GM12878 (cell line): Measurements from ENCODE around the gene INF2. TPM values are rescaled to one million over a fixed set of nuclear protein-coding genes. Genes with fewer than 3 reads are reported as not detected.

ENCODE experiments used
- ATAC-seq: fragments of 200-7000 bp; cut with Tn5 transposase; 3 replicates; pipeline ENCODE4 v1.9.1; 2020; ENCODE audit warnings: mild to moderate bottlenecking, moderate library complexity
- BruUV-seq: library from RNA; stranded (reverse); fragments of 400-500 nt; replicated peaks from 2 replicates; lab custom pipeline; 2021; lab: Mats Ljungman, UMichigan
- CTCF ChIA-PET: fragments of 300-600 bp; sonication (Branson Sonifier 250); formaldehyde crosslinking; extraction: SDS; loops from one replicate; lab custom pipeline; 2021; ENCODE audit warnings: inconsistent platforms; lab: Yijun Ruan, JAX
- POLR2A ChIA-PET: fragments of 350-600 bp; formaldehyde crosslinking; extraction: SDS; loops from one replicate; lab custom pipeline; 2021; ENCODE audit warnings: inconsistent platforms; lab: Charles Lee
- RAD21 ChIA-PET: fragments of 300-600 bp; sonication (Branson Sonifier 250); formaldehyde crosslinking; loops from one replicate; lab custom pipeline; 2023; ENCODE audit warnings: antibody characterized with exemption; ENCODE audit not compliant: unreplicated experiment; lab: Charles Lee
- SMC1A ChIA-PET: fragments of 300-600 bp; sonication (Branson Sonifier 250); formaldehyde crosslinking; loops from one replicate; lab custom pipeline; 2023; ENCODE audit not compliant: unreplicated experiment, uncharacterized antibody; lab: Charles Lee
- DNase-seq: peaks from one replicate; pipeline ENCODE4 v3.0.0-alpha.2; 2011; ENCODE audit warnings: low read depth, low spot score
- FAIRE-seq: peaks from 3 replicates; lab custom pipeline; 2011; peaks lifted over from hg19 to GRCh38; lab: Jason Lieb, UNC
- H2AFZ ChIP-seq: 2 replicates; pipeline ENCODE4 v1.6.0; 2011; ENCODE audit warnings: low read depth, low read length, control low read depth; ENCODE audit not compliant: control insufficient read depth
- H3K27ac ChIP-seq: 2 replicates; pipeline ENCODE4 v1.5.1; 2011; ENCODE audit warnings: control low read depth; ENCODE audit not compliant: control insufficient read depth, insufficient read depth
- H3K27me3 ChIP-seq, 2 experiments: replicated peaks in 1 of 2; 2 replicates each; pipeline versions ENCODE4 v1.6.0 to v1.6.1; 2011; ENCODE audit warnings: low read length in 1 of 2; ENCODE audit not compliant: control insufficient read depth in 2 of 2, insufficient read depth in 2 of 2
- H3K36me3 ChIP-seq, 2 experiments: 2 replicates each; pipeline ENCODE4 v1.5.1; 2011; ENCODE audit warnings: low read length in 1 of 2; ENCODE audit not compliant: control insufficient read depth in 2 of 2, insufficient read depth in 2 of 2
- H3K4me1 ChIP-seq: 2 replicates; pipeline ENCODE4 v1.6.1; 2011; ENCODE audit warnings: mild to moderate bottlenecking, low read length, moderate library complexity, mixed read lengths; ENCODE audit not compliant: control insufficient read depth, insufficient read depth
- H3K4me2 ChIP-seq: 2 replicates; pipeline ENCODE4 v1.6.0; 2011; ENCODE audit warnings: control low read depth; ENCODE audit not compliant: control insufficient read depth, insufficient read depth
- H3K4me3 ChIP-seq: fragments of 200-600 bp; sonication (generic); 2 replicates; pipeline ENCODE4 v1.5.1; 2016
- H3K79me2 ChIP-seq: 2 replicates; pipeline ENCODE4 v1.6.0; 2011; ENCODE audit warnings: low read length; ENCODE audit not compliant: control insufficient read depth, insufficient read depth
- H3K9ac ChIP-seq: 2 replicates; pipeline ENCODE4 v1.8.0; 2011; ENCODE audit warnings: low read length, control low read depth, mixed read lengths; ENCODE audit not compliant: control insufficient read depth, insufficient read depth
- H3K9me3 ChIP-seq: replicated peaks from 3 replicates; pipeline ENCODE4 v1.5.1; 2011; ENCODE audit warnings: mild to moderate bottlenecking, low read length; ENCODE audit not compliant: control insufficient read depth, insufficient read depth
- H4K20me1 ChIP-seq: 2 replicates; pipeline ENCODE4 v1.6.0; 2011; ENCODE audit not compliant: control insufficient read depth, insufficient read depth
- EED ChIP-seq: sonication (generic); IDR thresholded peaks from 2 replicates; pipeline ENCODE4 v1.6.1; 2016; ENCODE audit warnings: antibody characterized with exemption, low read depth
- EP300 ChIP-seq, 2 experiments: fragments of 150-350 bp in 1 of 2; IDR thresholded peaks; 2 replicates each; pipeline ENCODE4 v1.6.1; 2011 to 2012; ENCODE audit warnings: low read depth in 2 of 2, low read length in 2 of 2, borderline replicate concordance in 1 of 2, improper control_type of control experiment in 1 of 2, inconsistent platforms in 1 of 2; ENCODE audit not compliant: control insufficient read depth in 1 of 2
- EZH2 ChIP-seq: IDR thresholded peaks from 2 replicates; pipeline ENCODE4 v1.6.1; 2012; ENCODE audit warnings: low read depth, mild to moderate bottlenecking, control low read depth, inconsistent platforms, low read length, borderline replicate concordance; ENCODE audit not compliant: control insufficient read depth
- FOS ChIP-seq: IDR thresholded peaks from 3 replicates; pipeline ENCODE4 v1.6.1; 2011; ENCODE audit warnings: borderline replicate concordance; ENCODE audit not compliant: insufficient read length; ENCODE audit errors: extremely low read depth
- FOXM1 ChIP-seq: IDR thresholded peaks from 2 replicates; pipeline ENCODE4 v1.6.1; 2012; ENCODE audit warnings: low read depth, mild to moderate bottlenecking, inconsistent platforms, low read length, moderate library complexity
- IRF4 ChIP-seq: IDR thresholded peaks from 2 replicates; pipeline ENCODE4 v1.6.1; 2011; ENCODE audit warnings: low read depth, low read length
- JUNB ChIP-seq: IDR thresholded peaks from 2 replicates; pipeline ENCODE4 v1.6.1; 2016; ENCODE audit warnings: antibody characterized with exemption, mild to moderate bottlenecking
- MEF2A ChIP-seq: IDR thresholded peaks from 2 replicates; pipeline ENCODE4 v1.6.1; 2011; ENCODE audit warnings: low read depth, mild to moderate bottlenecking, low read length, moderate library complexity; ENCODE audit not compliant: insufficient read depth
- MTA2 ChIP-seq: fragments of 450-650 bp; IDR thresholded peaks from 2 replicates; pipeline ENCODE4 v1.6.1; 2016; ENCODE audit warnings: low read depth, mild to moderate bottlenecking, moderate library complexity
- NBN ChIP-seq: fragments of 450-650 bp; IDR thresholded peaks from 2 replicates; pipeline ENCODE4 v1.6.1; 2016
- NR2F1 ChIP-seq: fragments of 450-650 bp; conservative IDR thresholded peaks from 2 replicates; pipeline ENCODE4 v1.6.1; 2017; ENCODE audit warnings: mild to moderate bottlenecking
- TBL1XR1 ChIP-seq: IDR thresholded peaks from 2 replicates; pipeline ENCODE4 v1.6.1; 2012; ENCODE audit warnings: low read depth, low read length, improper control_type of control experiment
- TCF12 ChIP-seq: IDR thresholded peaks from 2 replicates; pipeline ENCODE4 v1.6.1; 2011; ENCODE audit warnings: low read depth, mild to moderate bottlenecking, low read length
- WGBS: methylation state at CpG from one replicate; pipeline ENCODE4 v1.1.6; 2016; ENCODE audit warnings: low lambda C conversion rate; ENCODE audit not compliant: insufficient replicate concordance, insufficient coverage; ENCODE audit errors: missing lambda C conversion rate; 5-methylcytosine and 5-hydroxymethylcytosine counted together
- in situ Hi-C: fragments of 300-500 bp; cut with MboI; formaldehyde crosslinking; loops from 9 replicates; pipeline ENCODE4 v1.14.3; 2018; ENCODE audit warnings: mixed read lengths
- intact Hi-C: fragments of 100-400 bp; cut with micrococcal nuclease; formaldehyde crosslinking; loops from one replicate; pipeline ENCODE4 v1.14.2; 2022; ENCODE audit not compliant: unreplicated experiment
- polyA plus RNA-seq, 11 experiments: library from polyadenylated mRNA; depleted of rRNA in 4 of 11; unstranded in 6 of 11; stranded (reverse) in 5 of 11; fragments of >200 nt; fragmentation: Nextera tagmentation in 4 of 11; fragmentation: Illumina TruSeq in 1 of 11; extraction: Ambion mirVana in 4 of 11; extraction: Trizol in 1 of 11; gene quantifications; 1 replicate in 1 of 11; 2 replicates in 10 of 11; pipeline versions ENCODE4 v1.2.1 to v1.2.3, GENCODE V29; 2011 to 2016; ENCODE audit warnings: inconsistent platforms in 2 of 11, missing spikeins in 2 of 11, low read depth in 1 of 11
- total RNA-seq, 4 experiments: library from RNA; depleted of rRNA in 3 of 4; stranded (reverse); fragments of >200 nt in 3 of 4; fragmentation: Illumina TruSeq in 1 of 4; extraction: Trizol in 1 of 4; gene quantifications; 2 replicates each; pipeline versions ENCODE4 v1.2.1 to v1.2.3, GENCODE V29; 2013 to 2021
- TF ChIP-seq, protein P1 (sequence below): fragments of 450-650 bp; IDR thresholded peaks from 2 replicates; pipeline ENCODE4 v1.6.1; 2018; ENCODE audit warnings: mild to moderate bottlenecking, low read depth, moderate library complexity; ENCODE audit not compliant: partially characterized antibody
- TF ChIP-seq, protein P2 (sequence below): fragments of 450-650 bp; IDR thresholded peaks from 2 replicates; pipeline ENCODE4 v1.6.1; 2016; ENCODE audit warnings: mild to moderate bottlenecking, moderate library complexity, borderline replicate concordance

The INF2 gene
- total and polyA plus RNA-seq, 10 of the 15 experiments (the other 5 are each of a cell fraction or from before 2014, with no cell fraction given) = 0.72 to 43.2 (median 8.3) TPM

DNA sequence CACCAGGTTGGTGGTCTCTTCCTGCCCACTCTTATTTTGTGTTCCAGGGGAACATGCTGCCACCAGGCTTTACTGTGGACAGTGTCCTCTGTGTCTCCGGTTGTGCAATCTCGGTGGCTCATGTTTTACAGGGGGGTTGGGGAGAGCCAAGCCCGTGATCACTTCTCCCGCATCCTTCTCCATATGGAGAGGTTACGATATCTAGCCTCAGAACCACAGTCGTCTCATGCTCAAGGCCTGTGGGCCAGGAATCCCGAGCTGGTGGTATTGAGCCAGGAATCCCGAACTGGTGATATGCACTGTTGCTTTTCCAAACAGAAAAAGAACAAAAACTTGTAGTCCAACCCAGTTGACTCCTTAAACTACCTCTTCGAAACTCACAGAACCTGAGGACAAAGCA, 37.0 kb upstream of the INF2 start:
- POLR2A ChIA-PET = no interaction called here
- H3K9ac ChIP-seq = no peak overlapping the region
- H3K4me1 ChIP-seq = peaks cover 15% of the 10 kb centered on the region
- no peak for FAIRE-seq
- H3K4me2 ChIP-seq = no peak overlapping the region
- H3K79me2 ChIP-seq = no peaks in the 10 kb centered on the region
- no peak overlapping the region for H3K27ac ChIP-seq
- peaks cover 2% of the 10 kb centered on the region; the same call in 2 of the 3 replicates for H3K9me3 ChIP-seq
- H3K27me3 ChIP-seq = no peaks in the 10 kb centered on the region
- RAD21 ChIA-PET = interaction anchor here (1.2 to 1.5 kb wide), 2 partner anchors 26 to 57 kb away, joined by 3 to 7 read pairs; no protein-coding TSS in a partner anchor
- no peaks in the 10 kb centered on the region for H3K36me3 ChIP-seq
- ATAC-seq = no peak
- H4K20me1 ChIP-seq = no peaks in the 10 kb centered on the region
- intact Hi-C loops (no loop called here), in situ Hi-C loops (no loop called here)
- DNase-seq = no peak
- SMC1A ChIA-PET = interaction anchor here (1.2 to 2.2 kb wide), 2 partner anchors 8 to 29 kb away, joined by 3 to 7 read pairs; no protein-coding TSS in a partner anchor
- H3K4me3 ChIP-seq = no peak overlapping the region
- WGBS = 84% methylated on average over 9 of the region's 9 CpGs
- no TSS peak for BruUV-seq
- CTCF ChIA-PET = interaction anchor here (1.1 to 2.5 kb wide), 5 partner anchors 12 to 57 kb away, joined by 3 to 11 read pairs (median 4); no protein-coding TSS in a partner anchor
- TF ChIP-seq JUNB (no peak), NBN (no peak), MTA2 (no peak), EZH2 (no peak), TCF12 (no peak), MEF2A (no peak), NR2F1 (no peak), IRF4 (no peak), EED (no peak), FOS (no peak), EP300 (IDR thresholded peaks at IDR 0.05; ENCODE audit: borderline replicate concordance in 1 of 2, control insufficient read depth in 1 of 2, low read depth in 2 of 2, low read length in 2 of 2) (no peak), FOXM1 (no peak), TBL1XR1 (no peak)
- TF ChIP-seq, protein P1, sequence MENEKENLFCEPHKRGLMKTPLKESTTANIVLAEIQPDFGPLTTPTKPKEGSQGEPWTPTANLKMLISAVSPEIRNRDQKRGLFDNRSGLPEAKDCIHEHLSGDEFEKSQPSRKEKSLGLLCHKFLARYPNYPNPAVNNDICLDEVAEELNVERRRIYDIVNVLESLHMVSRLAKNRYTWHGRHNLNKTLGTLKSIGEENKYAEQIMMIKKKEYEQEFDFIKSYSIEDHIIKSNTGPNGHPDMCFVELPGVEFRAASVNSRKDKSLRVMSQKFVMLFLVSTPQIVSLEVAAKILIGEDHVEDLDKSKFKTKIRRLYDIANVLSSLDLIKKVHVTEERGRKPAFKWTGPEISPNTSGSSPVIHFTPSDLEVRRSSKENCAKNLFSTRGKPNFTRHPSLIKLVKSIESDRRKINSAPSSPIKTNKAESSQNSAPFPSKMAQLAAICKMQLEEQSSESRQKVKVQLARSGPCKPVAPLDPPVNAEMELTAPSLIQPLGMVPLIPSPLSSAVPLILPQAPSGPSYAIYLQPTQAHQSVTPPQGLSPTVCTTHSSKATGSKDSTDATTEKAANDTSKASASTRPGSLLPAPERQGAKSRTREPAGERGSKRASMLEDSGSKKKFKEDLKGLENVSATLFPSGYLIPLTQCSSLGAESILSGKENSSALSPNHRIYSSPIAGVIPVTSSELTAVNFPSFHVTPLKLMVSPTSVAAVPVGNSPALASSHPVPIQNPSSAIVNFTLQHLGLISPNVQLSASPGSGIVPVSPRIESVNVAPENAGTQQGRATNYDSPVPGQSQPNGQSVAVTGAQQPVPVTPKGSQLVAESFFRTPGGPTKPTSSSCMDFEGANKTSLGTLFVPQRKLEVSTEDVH = no peak
- TF ChIP-seq, protein P2, sequence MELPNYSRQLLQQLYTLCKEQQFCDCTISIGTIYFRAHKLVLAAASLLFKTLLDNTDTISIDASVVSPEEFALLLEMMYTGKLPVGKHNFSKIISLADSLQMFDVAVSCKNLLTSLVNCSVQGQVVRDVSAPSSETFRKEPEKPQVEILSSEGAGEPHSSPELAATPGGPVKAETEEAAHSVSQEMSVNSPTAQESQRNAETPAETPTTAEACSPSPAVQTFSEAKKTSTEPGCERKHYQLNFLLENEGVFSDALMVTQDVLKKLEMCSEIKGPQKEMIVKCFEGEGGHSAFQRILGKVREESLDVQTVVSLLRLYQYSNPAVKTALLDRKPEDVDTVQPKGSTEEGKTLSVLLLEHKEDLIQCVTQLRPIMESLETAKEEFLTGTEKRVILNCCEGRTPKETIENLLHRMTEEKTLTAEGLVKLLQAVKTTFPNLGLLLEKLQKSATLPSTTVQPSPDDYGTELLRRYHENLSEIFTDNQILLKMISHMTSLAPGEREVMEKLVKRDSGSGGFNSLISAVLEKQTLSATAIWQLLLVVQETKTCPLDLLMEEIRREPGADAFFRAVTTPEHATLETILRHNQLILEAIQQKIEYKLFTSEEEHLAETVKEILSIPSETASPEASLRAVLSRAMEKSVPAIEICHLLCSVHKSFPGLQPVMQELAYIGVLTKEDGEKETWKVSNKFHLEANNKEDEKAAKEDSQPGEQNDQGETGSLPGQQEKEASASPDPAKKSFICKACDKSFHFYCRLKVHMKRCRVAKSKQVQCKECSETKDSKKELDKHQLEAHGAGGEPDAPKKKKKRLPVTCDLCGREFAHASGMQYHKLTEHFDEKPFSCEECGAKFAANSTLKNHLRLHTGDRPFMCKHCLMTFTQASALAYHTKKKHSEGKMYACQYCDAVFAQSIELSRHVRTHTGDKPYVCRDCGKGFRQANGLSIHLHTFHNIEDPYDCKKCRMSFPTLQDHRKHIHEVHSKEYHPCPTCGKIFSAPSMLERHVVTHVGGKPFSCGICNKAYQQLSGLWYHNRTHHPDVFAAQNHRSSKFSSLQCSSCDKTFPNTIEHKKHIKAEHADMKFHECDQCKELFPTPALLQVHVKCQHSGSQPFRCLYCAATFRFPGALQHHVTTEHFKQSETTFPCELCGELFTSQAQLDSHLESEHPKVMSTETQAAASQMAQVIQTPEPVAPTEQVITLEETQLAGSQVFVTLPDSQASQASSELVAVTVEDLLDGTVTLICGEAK = no peak
- H2AFZ ChIP-seq = no peak overlapping the region
